Measurements from ENCODE around the gene KLHL22.

GRCh38 chr22:20491346-20491745, 4.2 kb downstream of the KLHL22 start:
- TF ChIP-seq, protein P1, sequence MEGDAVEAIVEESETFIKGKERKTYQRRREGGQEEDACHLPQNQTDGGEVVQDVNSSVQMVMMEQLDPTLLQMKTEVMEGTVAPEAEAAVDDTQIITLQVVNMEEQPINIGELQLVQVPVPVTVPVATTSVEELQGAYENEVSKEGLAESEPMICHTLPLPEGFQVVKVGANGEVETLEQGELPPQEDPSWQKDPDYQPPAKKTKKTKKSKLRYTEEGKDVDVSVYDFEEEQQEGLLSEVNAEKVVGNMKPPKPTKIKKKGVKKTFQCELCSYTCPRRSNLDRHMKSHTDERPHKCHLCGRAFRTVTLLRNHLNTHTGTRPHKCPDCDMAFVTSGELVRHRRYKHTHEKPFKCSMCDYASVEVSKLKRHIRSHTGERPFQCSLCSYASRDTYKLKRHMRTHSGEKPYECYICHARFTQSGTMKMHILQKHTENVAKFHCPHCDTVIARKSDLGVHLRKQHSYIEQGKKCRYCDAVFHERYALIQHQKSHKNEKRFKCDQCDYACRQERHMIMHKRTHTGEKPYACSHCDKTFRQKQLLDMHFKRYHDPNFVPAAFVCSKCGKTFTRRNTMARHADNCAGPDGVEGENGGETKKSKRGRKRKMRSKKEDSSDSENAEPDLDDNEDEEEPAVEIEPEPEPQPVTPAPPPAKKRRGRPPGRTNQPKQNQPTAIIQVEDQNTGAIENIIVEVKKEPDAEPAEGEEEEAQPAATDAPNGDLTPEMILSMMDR (conservative IDR thresholded peaks at IDR 0.05 in 1 of 2, IDR thresholded peaks at IDR 0.05 in 1 of 2; ENCODE audit: low read depth in 1 of 2, low read length in 2 of 2), result no peak
- no peak for TF ChIP-seq EZH2 (IDR thresholded peaks at IDR 0.05; ENCODE audit: low read length, missing control alignments)
